ENCODE measurements around the gene ADAMTS13. TPM values are rescaled to one million over a fixed set of nuclear protein-coding genes. Genes with fewer than 3 reads are reported as not detected.

Gene ADAMTS13
- total RNA-seq, 8 experiments from 2014 or later: 2.7 to 14.3 (median 4.3) TPM

DNA sequence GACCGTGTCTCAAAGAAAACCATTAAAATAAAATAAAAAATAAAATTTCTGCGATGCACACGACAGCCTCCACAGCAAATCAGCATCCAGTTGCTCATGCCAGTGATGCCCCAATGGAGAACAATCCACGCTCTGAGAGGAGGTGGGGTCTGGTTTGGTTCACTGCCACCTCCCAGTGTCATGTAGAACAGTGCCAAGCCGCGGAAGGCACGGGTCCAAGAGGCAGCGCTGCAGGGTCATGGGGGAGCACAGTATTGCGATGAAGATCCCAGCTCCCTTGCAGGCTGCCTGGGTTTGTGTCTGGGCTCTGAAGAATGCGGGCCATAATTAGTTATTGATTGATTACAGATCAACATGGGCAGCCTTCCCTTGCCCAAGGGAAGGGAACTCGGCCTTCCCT, 31.5 kb downstream of the ADAMTS13 start:
- 40 to 100% (median 86%) methylated on average over 1 to 10 of the region's 11 CpGs; no CpG with 5 or more reads in 3 of the 10 experiments for WGBS, 10 experiments
- H3K4me1 ChIP-seq (replicated peaks in 1 of 2): peaks cover 1 to 2% of the 10 kb centered on the region in 2 donors
- in situ Hi-C loops (cut with MboI; ENCODE audit: low pct_unique_long_range_greater_than_20kb in 2 of 9, low sequenced_read_pairs in 9 of 9, unreplicated experiment in 9 of 9): no loop called here
- H3K27ac ChIP-seq: no peak overlapping the region
- no peak overlapping the region for H3K4me3 ChIP-seq
- ATAC-seq (replicated peaks in 6 of 8): no peak

- H3K4me3 ChIP-seq: no peak overlapping the region
- H3K4me1 ChIP-seq (replicated peaks in 1 of 2): peaks cover 5 to 7% of the 10 kb centered on the region in 2 donors
- in situ Hi-C loops (cut with MboI; ENCODE audit: low pct_unique_long_range_greater_than_20kb in 2 of 9, low sequenced_read_pairs in 9 of 9, unreplicated experiment in 9 of 9): no loop called here
- no peak overlapping the region for H3K27ac ChIP-seq
- no peak for ATAC-seq (replicated peaks in 6 of 8)
- 64 to 100% (median 86%) methylated on average over 2 to 10 of the region's 19 CpGs; no CpG with 5 or more reads in 6 of the 10 experiments for whole genome bisulfite sequencing, 10 experiments
These were observed 32.2 kb downstream of the ADAMTS13 start for GRCh38 chr9:133454325-133454724.

DNA sequence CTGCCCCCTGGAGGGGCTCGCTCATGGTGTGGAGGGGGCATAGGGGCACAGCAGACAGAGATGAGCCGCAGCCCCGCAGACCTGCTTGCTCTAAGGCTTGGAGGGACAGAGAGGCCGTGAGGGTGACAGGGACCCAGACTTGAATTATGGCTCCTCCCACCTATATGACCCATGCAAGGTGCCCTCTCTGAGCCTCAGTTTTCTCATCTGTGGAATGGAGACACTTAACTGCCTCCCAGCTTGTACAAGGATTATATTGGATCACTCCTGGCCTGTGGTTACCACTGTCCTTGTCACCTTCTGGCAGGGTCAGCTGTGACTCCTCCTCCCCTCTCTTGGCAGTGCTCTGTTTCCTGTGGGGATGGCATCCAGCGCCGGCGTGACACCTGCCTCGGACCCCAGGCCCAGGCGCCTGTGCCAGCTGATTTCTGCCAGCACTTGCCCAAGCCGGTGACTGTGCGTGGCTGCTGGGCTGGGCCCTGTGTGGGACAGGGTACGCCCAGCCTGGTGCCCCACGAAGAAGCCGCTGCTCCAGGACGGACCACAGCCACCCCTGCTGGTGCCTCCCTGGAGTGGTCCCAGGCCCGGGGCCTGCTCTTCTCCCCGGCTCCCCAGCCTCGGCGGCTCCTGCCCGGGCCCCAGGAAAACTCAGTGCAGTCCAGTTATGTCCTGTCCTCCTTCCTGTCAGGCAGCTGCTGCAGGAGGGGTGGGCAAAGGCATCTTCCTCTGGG, 32.9 kb downstream of the ADAMTS13 start:
- no peak overlapping the region for H3K27ac ChIP-seq
- WGBS, 10 experiments: 84 to 100% (median 93%) methylated on average over 1 to 6 of the region's 20 CpGs; no CpG with 5 or more reads in 6 of the 10 experiments
- no peak for ATAC-seq (replicated peaks in 6 of 8)
- H3K4me3 ChIP-seq: no peak overlapping the region
- H3K4me1 ChIP-seq (replicated peaks in 1 of 2): peaks cover 5 to 7% of the 10 kb centered on the region in 2 donors
- in situ Hi-C loops (cut with MboI; ENCODE audit: low pct_unique_long_range_greater_than_20kb in 2 of 9, low sequenced_read_pairs in 9 of 9, unreplicated experiment in 9 of 9): no loop called here

DNA sequence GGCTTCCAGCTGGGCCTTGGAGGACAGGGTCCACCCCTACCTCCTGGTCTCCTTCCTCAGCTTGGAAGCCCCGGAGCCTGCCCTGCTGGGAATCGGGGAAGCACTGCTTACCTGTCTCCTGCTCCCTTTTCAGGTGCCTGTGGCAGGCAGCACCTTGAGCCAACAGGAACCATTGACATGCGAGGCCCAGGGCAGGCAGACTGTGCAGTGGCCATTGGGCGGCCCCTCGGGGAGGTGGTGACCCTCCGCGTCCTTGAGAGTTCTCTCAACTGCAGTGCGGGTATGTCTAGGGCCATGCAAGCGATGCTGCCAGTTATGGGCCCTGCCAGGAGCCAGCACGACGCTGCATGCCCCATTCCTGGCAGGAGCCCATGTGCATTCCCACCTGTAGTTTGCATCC, 33.8 kb downstream of the ADAMTS13 start:
- H3K4me1 ChIP-seq (replicated peaks in 1 of 2): peaks cover 7 to 12% of the 10 kb centered on the region in 2 donors
- H3K27ac ChIP-seq: no peak overlapping the region
- no peak overlapping the region for H3K4me3 ChIP-seq
- in situ Hi-C loops (cut with MboI; ENCODE audit: low pct_unique_long_range_greater_than_20kb in 2 of 9, low sequenced_read_pairs in 9 of 9, unreplicated experiment in 9 of 9): no loop called here
- ATAC-seq (replicated peaks in 6 of 8): no peak
- WGBS, 10 experiments: 55 to 88% methylated on average over 6 to 8 of the region's 11 CpGs; no CpG with 5 or more reads in 8 of the 10 experiments

GRCh38 chr9:133456409-133456808, 34.2 kb downstream of the ADAMTS13 start:
- no peak overlapping the region for H3K4me3 ChIP-seq
- H3K4me1 ChIP-seq (replicated peaks in 1 of 2): peaks cover 12 to 17% of the 10 kb centered on the region in 2 donors
- WGBS, 10 experiments: 67 to 100% (median 92%) methylated on average over 1 to 4 of the region's 9 CpGs; no CpG with 5 or more reads in 7 of the 10 experiments
- in situ Hi-C loops (cut with MboI; ENCODE audit: low pct_unique_long_range_greater_than_20kb in 2 of 9, low sequenced_read_pairs in 9 of 9, unreplicated experiment in 9 of 9): no loop called here
- no peak for ATAC-seq (replicated peaks in 6 of 8)
- H3K27ac ChIP-seq: no peak overlapping the region

- ATAC-seq (replicated peaks in 6 of 8): no peak
- H3K27ac ChIP-seq: no peak overlapping the region
- no CpG with 5 or more reads among the region's 13 CpGs for WGBS, 10 experiments
- peaks cover 17 to 22% of the 10 kb centered on the region in 2 donors for H3K4me1 ChIP-seq (replicated peaks in 1 of 2)
- in situ Hi-C loops (cut with MboI; ENCODE audit: low pct_unique_long_range_greater_than_20kb in 2 of 9, low sequenced_read_pairs in 9 of 9, unreplicated experiment in 9 of 9): no loop called here
- no peak overlapping the region for H3K4me3 ChIP-seq
These were observed 35.1 kb downstream of the ADAMTS13 start for GRCh38 chr9:133457233-133457632.

- in situ Hi-C loops (cut with MboI; ENCODE audit: low pct_unique_long_range_greater_than_20kb in 2 of 9, low sequenced_read_pairs in 9 of 9, unreplicated experiment in 9 of 9): no loop called here
- Histone ChIP-seq H3K4me1 (replicated peaks in 1 of 2) (peaks cover 17 to 22% of the 10 kb centered on the region in 2 donors), H3K27ac (no peak overlapping the region), H3K4me3 (no peak overlapping the region)
- WGBS, 10 experiments: 60 to 100% (median 96%) methylated on average over 1 to 5 of the region's 11 CpGs; no CpG with 5 or more reads in 7 of the 10 experiments
- no peak for ATAC-seq (replicated peaks in 6 of 8)
These were observed 35.6 kb downstream of the ADAMTS13 start for GRCh38 chr9:133457748-133458147.

- ATAC-seq (replicated peaks in 6 of 8): no peak
- Histone ChIP-seq H3K27ac (peak overlapping the region; percentile 20 to 58), H3K4me1 (replicated peaks in 1 of 2) (peaks cover 17 to 22% of the 10 kb centered on the region in 2 donors), H3K4me3 (peak overlapping the region; percentile 67 to 97 (median 82))
- in situ Hi-C loops (cut with MboI; ENCODE audit: low pct_unique_long_range_greater_than_20kb in 2 of 9, low sequenced_read_pairs in 9 of 9, unreplicated experiment in 9 of 9): no loop called here
- 57 to 100% (median 73%) methylated on average over 1 to 6 of the region's 16 CpGs; no CpG with 5 or more reads in 3 of the 10 experiments for WGBS, 10 experiments
These were observed 36.6 kb downstream of the ADAMTS13 start for GRCh38 chr9:133458643-133459312.

DNA sequence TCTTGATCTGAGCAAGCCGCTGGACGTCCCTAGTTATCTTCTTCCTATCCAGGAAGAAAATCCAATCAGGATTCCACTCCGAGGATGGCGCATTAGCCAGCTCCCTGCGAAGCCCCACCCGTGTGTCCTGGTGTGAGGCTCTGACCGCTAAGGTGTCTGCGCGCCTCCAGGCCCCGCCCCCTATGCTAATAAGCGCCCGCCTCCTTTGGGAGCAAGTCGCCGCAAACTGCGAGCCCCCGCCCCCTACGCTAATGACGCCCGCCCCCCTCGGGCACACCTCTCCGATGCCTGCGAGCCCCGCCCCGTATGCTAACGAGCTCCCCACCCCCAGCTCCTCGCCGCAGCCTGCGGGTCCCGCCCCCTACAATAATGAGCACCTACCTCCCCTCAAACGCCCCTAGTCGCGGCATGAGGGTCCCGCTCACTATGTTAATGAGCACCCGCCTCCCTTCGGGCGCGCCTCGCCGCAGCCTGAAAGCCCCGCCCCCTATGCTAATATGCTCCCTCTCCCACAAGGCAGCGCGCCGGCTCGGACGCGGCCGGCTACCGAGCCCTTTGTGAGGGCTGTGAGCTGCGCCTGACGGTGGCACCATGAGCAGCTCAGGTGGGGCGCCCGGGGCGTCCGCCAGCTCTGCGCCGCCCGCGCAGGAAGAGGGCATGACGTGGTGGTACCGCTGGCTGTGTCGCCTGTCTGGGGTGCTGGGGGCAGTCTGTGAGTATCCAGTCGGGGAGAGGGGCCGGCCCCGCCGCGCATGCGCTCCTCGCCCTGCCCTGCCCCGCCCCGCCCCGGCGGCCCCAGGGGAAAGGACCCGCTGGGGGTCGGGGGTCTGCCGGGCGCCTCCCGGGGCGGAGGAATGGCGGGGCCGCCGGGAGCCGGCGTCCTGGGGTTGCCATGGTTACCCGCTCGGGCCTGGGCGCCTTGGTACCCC, 37.6 kb downstream of the ADAMTS13 start, which contains the start of gene CACFD1:
TSS of gene CACFD1 (plus strand) at position 503 of the 929 bp plus-strand sequence. CDS start at position 592, 89 bp downstream.
- WGBS, 10 experiments: 0 to 8% (median 1%) methylated on average over 2 to 10 of the region's 86 CpGs; no CpG with 5 or more reads in 6 of the 10 experiments
- Histone ChIP-seq H3K4me3 (peak within 1 kb of the TSS; percentile 67 to 97 (median 82)), H3K4me1 (replicated peaks in 1 of 2) (peaks cover 17 to 22% of the 10 kb centered on the region in 2 donors), H3K27ac (peak within 1 kb of the TSS; percentile 96 to 99)
- ATAC-seq (replicated peaks in 6 of 8): peak; percentile 79 to 91 (median 84)
- in situ Hi-C loops (cut with MboI; ENCODE audit: low pct_unique_long_range_greater_than_20kb in 2 of 9, low sequenced_read_pairs in 9 of 9, unreplicated experiment in 9 of 9): no loop called here

GRCh38 chr9:133460405-133461175, 38.4 kb downstream of the ADAMTS13 start:
- ATAC-seq (replicated peaks in 6 of 8): peak; percentile 0 to 31 (median 10)
- peak overlapping the region; percentile 96 to 99 for H3K27ac ChIP-seq
- 4 to 55% (median 26%) methylated on average over 5 to 14 of the region's 30 CpGs; no CpG with 5 or more reads in 6 of the 10 experiments for WGBS, 10 experiments
- H3K4me3 ChIP-seq: peak overlapping the region; percentile 67 to 97 (median 82)
- in situ Hi-C loops (cut with MboI; ENCODE audit: low pct_unique_long_range_greater_than_20kb in 2 of 9, low sequenced_read_pairs in 9 of 9, unreplicated experiment in 9 of 9): no loop called here
- H3K4me1 ChIP-seq (replicated peaks in 1 of 2): peaks cover 17 to 22% of the 10 kb centered on the region in 2 donors

DNA sequence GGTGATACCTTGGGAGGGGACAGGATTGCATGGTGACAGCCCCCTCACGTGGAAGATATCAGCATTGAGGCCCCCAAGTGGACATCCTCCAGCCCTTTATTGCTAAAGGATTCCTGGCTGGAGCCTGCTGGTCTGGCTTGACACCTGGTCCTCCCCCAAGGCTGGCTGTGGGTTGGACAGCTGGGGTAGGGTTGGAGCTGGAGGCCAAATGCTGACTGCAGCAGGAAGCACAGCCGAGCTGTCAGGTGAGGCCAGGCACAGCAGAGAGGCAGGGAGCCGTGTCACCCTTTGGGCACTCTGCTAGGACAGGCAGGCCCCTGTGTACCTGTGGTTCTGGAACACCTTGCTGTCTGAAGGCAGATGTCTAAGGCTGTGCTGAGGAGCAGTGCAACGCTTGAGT, 39.8 kb downstream of the ADAMTS13 start:
- ATAC-seq (replicated peaks in 6 of 8): no peak
- Histone ChIP-seq H3K4me3 (no peak overlapping the region), H3K4me1 (replicated peaks in 1 of 2) (peaks cover 17 to 22% of the 10 kb centered on the region in 2 donors), H3K27ac (no peak overlapping the region)
- WGBS, 10 experiments: 0 to 100% (median 75%) methylated on average over 1 to 2 of the region's 4 CpGs; no CpG with 5 or more reads in 6 of the 10 experiments
- in situ Hi-C loops (cut with MboI; ENCODE audit: low pct_unique_long_range_greater_than_20kb in 2 of 9, low sequenced_read_pairs in 9 of 9, unreplicated experiment in 9 of 9): no loop called here

Data from motor neuron (in vitro differentiated cells).